DOHH2 (cell line): ENCODE measurements around the gene ANO8.

ENCODE experiments used
- CTCF ChIP-seq: fragments of 200-600 bp; sonication (generic); IDR thresholded peaks from one replicate; pipeline ENCODE4 v1.5.1; 2014; ENCODE audit warnings: antibody characterized with exemption, mild to moderate bottlenecking, low read depth, low read length; ENCODE audit not compliant: poor library complexity, severe bottlenecking
- EZH2phosphoT487 ChIP-seq: fragments of 200-600 bp; sonication (generic); IDR thresholded peaks from 2 replicates; pipeline ENCODE4 v1.6.1; 2017; ENCODE audit warnings: borderline replicate concordance, mild to moderate bottlenecking, antibody characterized with exemption, low read length, moderate library complexity, mixed read lengths

- TF ChIP-seq CTCF (no peak), EZH2phosphoT487 (no peak)
Observed at GRCh38 chr19:17306285-17306714, 28.4 kb downstream of the ANO8 start.
